Gastroesophageal sphincter (tissue), 3 donors: ENCODE measurements around the gene RNASET2.

Experiments used
- CTCF ChIP-seq, 4 experiments: fragments of 200-600 bp in 2 of 4; fragments of 450-650 bp in 2 of 4; sonication (generic) in 1 of 4; IDR thresholded peaks; one replicate each; pipeline ENCODE4 v1.5.1; 2017 to 2019; ENCODE audit warnings: antibody characterized with exemption in 4 of 4, mild to moderate bottlenecking in 2 of 4, moderate library complexity in 2 of 4
- POLR2A ChIP-seq, 2 donors: fragments of 450-650 bp; IDR thresholded peaks; one replicate each; pipeline ENCODE4 v1.6.1; 2017; ENCODE audit warnings: antibody characterized with exemption in 2 of 2, mild to moderate bottlenecking in 2 of 2, moderate library complexity in 1 of 2
- POLR2AphosphoS5 ChIP-seq: sonication (generic); formaldehyde crosslinking; IDR thresholded peaks from one replicate; pipeline ENCODE4 v1.6.1; 2017; ENCODE audit warnings: antibody characterized with exemption

GRCh38 chr6:166997348-166997747 is 41.0 kb upstream of the RNASET2 start:
- TF ChIP-seq CTCF (IDR thresholded peaks at IDR 0.05) (no peak), POLR2A (IDR thresholded peaks at IDR 0.05) (no peak), POLR2AphosphoS5 (no peak)
